GM18508 (cell line): ENCODE measurements around the gene ASCL2.
"Not testable (repeated sequence)": the region's sequence is repeated elsewhere in the genome, so short reads cannot be mapped to it uniquely, and the experiment has no call there.

Experiments used
- ATAC-seq: cut with Tn5 transposase; IDR thresholded peaks from one replicate; pipeline ENCODE4 v1.9.1; 2021; ENCODE audit warnings: moderate number of reproducible peaks; ENCODE audit not compliant: insufficient read depth, unreplicated experiment

Gene ASCL2

DNA sequence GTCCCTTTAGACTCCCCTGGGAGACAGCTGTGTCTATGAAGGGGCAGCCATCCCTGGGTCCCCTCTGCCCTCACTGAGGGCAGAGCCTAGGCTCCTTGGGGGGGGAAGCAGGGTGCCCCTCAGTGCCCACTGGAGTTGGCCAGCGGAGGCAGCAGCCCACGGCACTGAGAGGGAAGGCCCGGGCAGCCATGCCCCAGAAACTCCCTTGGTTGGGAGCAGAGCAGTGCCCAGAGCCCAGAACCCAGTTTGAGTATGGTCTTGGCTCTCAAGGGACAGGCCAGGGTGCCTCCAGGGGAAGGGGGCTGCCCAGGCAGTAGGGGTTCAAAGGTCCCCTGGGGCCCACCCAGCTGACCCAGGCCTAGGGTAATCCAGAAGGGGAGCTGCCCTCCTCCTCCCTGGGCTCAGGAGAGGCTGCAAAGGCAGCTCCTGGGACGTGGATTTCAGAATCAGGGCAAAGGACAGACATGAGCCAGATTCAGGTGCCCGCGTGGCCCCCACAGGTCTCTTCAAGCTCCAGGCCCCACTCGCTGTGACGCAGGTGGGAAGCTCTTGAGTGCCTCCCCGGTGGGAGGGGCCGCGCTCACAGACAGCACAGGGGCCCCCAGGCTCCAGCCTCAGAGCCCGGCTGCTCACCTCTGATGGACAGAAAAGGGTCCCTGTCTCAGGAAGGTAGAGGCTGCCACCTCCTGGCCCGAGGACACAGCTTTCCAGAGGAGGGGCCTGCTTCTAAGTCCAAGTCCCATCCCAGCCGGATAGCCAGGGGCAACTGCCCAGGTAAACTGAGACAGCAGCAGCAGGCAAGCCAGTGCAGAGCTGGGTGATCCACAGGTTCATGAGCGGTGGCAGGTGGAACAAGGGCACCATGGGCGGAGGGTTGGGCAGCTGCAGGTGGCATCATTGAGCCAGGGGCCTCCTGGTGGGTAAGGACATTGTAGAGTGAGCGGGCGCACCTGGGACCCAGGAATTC lies 28.7 kb upstream of the ASCL2 start:
- no peak for ATAC-seq

DNA sequence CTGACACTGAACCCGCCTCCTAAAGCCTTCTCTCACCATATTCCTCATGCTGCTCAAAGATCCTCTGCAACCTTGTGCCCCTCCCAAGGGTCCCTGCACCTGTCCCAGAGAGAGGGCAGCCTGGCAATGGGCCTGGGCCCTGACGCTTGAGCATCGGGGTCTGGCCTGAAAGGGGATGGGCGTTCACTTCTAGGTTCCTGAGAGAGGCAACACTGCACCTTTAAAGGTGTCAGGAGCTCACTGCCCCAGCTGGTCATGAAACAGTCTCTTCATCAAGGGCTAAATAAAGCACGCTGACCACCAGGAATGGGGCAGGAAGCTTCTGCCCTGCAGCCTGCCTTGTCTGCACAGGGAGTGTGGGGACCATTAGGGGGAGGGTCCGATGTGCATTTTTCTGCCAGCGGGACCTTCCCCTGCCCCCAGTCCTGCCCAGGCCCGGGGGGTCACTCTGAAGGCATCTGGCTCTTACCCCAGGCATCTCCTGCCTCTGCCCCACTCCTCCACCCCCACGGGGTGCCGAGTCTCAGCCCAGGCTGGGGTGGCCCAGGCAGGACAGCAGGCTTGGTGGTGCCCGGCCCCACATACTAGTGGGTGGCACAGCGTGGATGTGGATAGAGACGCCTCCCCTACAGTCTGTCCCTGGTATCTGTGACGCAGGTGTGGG lies 27.9 kb upstream of the ASCL2 start:
- ATAC-seq: no peak

GRCh38 chr11:2297623-2298030 lies 27.2 kb upstream of the ASCL2 start:
- ATAC-seq: no peak

DNA sequence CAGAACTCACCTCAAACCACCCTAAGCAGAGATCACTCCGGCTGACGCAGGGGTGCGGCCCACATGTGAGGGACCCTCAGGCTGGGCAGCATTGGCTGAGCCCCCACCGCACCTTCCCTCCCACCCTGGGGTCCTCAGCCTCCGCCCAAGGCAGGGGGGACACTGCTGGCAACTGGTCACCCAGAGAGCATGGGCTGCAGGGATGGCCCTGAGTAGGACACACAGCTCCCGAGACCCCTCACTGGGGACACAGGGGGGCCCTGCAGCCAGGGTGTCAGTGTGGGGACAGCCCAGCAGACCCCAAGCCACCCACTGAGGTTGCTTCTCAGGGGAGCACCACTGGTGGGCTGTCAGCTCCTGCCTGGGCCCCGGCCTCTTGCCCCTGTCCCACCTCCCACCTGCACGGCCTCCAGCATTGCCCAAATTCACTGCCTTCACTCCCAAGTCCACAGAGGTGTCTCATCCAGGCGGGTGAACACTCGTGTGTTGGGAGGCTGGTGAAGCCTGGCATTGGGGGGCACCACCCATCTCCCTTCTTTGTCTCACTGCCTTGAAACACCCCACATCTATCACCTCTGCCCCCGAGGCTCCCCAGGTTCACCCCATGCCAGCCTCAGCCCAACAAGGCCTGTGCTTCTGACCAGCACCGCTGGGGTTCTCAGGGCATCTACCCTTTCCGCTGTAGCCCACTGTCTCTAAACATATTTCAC lies 26.7 kb upstream of the ASCL2 start:
- no peak for ATAC-seq

DNA sequence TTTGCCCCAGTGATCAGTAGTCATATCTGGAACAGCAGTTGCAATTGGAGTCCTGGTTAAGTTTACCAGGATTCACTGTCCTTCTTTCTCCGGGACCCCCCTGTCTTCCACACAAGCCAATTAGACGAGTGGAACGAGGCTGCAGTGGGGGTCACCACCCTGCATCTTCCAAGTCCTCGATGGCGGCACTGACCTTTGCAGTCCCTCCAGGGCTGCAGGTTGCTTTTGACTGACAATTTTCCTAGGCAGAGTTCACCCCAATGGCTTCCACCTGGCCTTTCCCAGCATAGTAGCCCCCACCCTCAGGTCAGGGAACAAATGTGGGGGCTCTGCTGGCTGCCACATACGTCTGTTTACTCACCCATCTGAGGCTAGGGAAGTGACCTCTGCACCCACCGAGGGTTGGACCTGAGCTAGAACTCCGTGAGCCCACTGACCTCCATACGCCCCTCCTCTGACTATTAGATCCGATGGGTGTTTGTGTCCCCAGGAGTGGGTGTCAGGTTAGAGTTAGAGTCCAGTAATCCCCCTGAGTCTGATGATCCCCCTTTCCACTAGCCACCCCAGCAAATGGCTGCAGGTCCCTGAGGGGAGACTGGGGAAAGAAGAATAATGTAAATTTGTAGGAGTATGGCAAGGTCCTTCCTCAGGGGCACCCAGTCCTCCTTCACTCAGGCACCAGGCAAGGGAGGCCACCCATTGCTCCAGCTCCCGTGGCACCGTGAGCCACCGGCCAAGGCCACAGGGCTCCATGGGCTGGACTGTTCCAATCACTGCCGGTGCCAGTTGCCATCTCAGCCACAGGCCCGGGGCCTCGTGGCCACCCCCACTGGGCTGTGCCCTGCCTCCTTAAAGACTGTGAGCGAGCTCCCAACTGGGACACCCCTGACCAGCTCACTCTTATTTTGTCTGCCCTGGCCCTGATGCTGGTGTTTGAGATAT lies 25.9 kb upstream of the ASCL2 start:
- no peak for ATAC-seq

DNA sequence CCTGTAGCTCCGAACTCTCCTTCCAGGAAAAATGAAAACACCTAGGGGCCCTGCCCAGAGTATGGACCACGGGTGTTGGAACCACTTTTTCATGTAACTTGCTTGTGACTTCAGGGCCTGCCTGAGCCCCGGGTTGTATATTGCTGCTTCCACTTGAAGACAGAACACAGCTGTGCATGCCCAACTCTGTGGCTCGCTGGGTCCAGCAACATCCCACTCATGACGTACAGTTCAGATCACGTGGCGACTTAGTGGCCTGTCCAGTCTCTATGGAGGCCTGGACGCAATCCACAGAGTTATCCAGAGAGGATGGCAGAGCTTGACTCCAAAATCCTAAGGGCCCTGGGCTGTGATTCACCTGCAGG lies 24.5 kb upstream of the ASCL2 start:
- ATAC-seq: no peak

GRCh38 chr11:2293984-2294925 lies 23.9 kb upstream of the ASCL2 start:
- ATAC-seq: no peak

DNA sequence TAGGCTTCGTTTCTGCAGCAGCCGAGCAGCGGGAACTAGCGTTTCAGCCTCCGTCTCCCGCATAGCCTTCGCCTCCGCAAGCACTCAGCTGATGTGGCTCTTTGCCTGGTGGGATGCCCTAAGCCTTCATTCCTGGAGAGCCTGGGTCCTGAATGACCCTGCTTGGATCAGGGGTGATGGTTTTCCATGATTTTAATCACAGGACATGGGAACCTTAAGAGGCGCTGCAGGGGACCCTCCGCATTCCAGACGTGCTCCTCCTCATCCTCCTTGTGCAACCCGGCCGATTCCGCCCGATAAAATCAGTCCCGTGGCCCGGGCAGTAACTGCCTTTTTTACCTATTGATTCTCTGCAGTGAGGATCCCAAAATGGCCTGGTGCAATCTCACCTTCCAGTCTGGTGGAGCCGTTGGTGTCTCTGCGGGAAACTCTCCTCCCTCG lies 23.2 kb upstream of the ASCL2 start:
- no peak for ATAC-seq

- no peak for ATAC-seq
These were observed 20.0 kb upstream of the ASCL2 start for GRCh38 chr11:2290351-2290841.

- ATAC-seq: no peak
These were observed 19.5 kb upstream of the ASCL2 start for GRCh38 chr11:2289859-2290258.

DNA sequence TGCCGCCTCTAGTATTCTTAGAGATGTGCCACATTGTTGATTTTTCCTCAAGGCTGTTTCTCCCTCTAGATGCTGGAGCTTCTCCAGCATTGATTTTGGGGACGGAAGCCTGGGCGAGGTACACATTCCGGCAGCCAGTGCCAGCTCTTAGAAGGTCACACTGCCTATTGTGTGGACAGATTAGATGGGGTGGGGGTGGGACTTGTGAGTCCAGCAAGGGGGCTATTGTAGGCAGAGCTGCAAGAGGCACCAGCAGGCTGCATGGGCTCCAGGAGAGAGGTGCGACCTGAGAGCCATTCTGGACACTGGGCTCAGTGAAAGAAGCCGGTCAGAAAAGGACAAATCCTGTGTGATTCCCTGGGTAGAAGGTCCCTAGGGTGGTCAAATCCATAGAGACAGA lies 19.0 kb upstream of the ASCL2 start:
- ATAC-seq: no peak

DNA sequence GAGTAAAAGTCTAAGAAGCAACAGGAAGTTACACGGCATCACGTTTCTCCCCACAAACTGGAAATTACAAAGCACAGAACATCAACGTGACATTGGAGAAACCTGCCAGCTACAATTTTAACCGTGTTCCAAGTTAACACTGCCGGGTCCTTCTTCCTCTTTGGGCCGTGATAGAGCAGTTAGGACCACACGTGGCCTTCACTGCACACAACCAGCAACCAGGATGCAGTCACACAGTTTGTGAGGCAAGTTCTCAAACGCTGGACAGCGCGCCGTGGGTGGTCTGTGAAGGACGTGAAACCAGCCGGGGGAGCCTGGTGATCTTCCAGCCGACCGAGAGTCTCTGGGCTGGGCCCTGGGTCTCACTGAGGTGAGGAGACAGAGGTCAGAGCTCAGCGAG lies 16.7 kb upstream of the ASCL2 start:
- ATAC-seq: no peak

- not testable (repeated sequence) for ATAC-seq
These were observed 16.0 kb upstream of the ASCL2 start for GRCh38 chr11:2286350-2286749.

DNA sequence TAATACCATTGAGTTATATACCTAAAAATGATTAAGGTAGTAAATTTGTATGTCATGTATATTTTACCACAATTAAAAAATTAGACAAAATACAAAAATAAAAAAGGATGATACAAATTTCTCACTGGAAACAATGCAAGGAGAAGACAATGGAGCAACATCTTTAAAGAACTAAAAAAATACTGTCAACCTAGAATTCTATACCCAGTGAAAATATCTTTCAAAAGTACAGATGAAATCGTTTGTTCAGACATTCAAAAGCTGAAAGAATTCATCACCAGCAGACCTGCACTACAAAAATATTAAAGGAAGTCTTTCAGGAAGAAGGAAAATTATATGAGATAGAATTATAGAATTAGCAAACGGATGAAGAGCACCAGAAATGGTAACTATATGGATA lies 9.8 kb upstream of the ASCL2 start:
- no peak for ATAC-seq

GRCh38 chr11:2277933-2278523 lies 7.6 kb upstream of the ASCL2 start:
- no peak for ATAC-seq

DNA sequence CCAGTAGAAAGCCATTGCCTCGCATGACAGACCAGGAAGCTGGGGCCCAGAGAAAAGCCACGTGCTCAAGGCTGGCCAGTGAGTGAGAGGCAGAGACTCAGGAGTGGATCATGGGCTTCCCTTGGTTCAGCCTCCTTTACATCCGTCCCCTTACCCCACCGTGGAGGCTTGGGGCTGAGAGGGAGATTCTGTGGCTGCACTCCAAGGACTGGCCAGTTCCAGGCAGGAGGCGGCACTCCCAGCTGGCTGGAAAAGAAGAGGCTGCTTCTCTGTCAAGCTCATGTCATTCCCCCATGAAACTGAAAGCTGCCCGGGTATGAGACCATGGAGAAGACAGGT lies 6.6 kb upstream of the ASCL2 start:
- no peak for ATAC-seq

- ATAC-seq: no peak
These were observed 6.1 kb upstream of the ASCL2 start for GRCh38 chr11:2276280-2277007.
